ENCODE measurements around the gene SYNE3.

The SYNE3 gene

GRCh38 chr14:95471016-95471415 is 45.4 kb downstream of the SYNE3 start:
- DNase-seq, result no peak

GRCh38 chr14:95469134-95469481 is 47.3 kb downstream of the SYNE3 start:
- no peak for DNase-seq

- no peak for DNase-seq
These were observed 47.9 kb downstream of the SYNE3 start for GRCh38 chr14:95468448-95469133.

GRCh38 chr14:95467657-95468056 is 48.8 kb downstream of the SYNE3 start:
- DNase-seq, result no peak

- DNase-seq, result no peak
These were observed 49.2 kb downstream of the SYNE3 start for GRCh38 chr14:95467232-95467631.
